ENCODE measurements around the gene UNC13A.

Gene UNC13A

DNA sequence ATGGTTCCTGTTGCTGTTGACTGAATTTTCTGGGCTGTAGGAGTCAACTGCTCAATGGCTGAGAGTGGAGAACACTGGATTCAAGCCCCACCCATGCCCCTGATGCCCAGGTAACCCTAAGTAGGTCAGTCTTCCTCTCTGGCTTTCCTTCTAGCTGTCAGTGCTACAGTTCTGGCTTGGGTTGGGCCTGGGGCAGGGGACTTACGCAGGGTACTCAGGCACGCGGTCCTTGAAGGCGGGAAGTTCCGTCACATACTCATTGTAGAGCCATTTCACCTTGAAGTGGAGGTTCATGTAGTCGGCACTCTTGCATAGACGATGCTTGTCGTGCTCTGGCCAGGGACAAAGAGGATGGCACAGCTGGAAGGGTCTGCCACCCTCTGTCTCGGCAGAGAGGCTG, 55.6 kb downstream of the UNC13A start:
- TF ChIP-seq, protein P1, sequence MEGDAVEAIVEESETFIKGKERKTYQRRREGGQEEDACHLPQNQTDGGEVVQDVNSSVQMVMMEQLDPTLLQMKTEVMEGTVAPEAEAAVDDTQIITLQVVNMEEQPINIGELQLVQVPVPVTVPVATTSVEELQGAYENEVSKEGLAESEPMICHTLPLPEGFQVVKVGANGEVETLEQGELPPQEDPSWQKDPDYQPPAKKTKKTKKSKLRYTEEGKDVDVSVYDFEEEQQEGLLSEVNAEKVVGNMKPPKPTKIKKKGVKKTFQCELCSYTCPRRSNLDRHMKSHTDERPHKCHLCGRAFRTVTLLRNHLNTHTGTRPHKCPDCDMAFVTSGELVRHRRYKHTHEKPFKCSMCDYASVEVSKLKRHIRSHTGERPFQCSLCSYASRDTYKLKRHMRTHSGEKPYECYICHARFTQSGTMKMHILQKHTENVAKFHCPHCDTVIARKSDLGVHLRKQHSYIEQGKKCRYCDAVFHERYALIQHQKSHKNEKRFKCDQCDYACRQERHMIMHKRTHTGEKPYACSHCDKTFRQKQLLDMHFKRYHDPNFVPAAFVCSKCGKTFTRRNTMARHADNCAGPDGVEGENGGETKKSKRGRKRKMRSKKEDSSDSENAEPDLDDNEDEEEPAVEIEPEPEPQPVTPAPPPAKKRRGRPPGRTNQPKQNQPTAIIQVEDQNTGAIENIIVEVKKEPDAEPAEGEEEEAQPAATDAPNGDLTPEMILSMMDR (conservative IDR thresholded peaks at IDR 0.05; ENCODE audit: low read length): no peak
- TF ChIP-seq EZH2phosphoT487 (IDR thresholded peaks at IDR 0.05; ENCODE audit: borderline replicate concordance): no peak

DNA sequence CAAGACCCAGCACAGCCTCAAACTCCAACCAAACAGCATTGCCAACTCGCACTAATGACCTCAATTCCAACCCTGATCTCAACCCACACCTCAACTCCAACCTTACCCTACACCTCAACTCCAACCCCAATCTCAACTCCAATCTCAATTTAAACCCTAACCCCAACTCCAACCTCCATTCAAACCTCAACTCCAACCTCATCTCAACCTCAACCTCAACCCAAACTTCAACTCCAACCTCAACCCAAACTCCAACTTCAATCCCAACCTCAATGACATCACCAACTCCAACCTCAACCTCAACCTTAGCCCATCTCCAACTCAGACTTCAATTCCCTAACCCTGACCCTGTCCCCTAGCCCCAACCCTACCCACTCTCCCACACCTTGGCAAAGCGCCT, 58.4 kb downstream of the UNC13A start:
- Histone ChIP-seq H3K9me2 (replicated peaks; ENCODE audit: low read depth, low read length) (no peaks in the 10 kb centered on the region), H3K4me2 (ENCODE audit: low read depth, low read length, poor library complexity, severe bottlenecking) (no peak overlapping the region), H3K9ac (ENCODE audit: low read depth, low read length, poor library complexity, severe bottlenecking) (no peak overlapping the region), H4K20me1 (ENCODE audit: insufficient read depth, low read length, poor library complexity, severe bottlenecking) (no peaks in the 10 kb centered on the region), H3K36me3 (ENCODE audit: insufficient read depth, low read length) (no peaks in the 10 kb centered on the region), H3F3A (ENCODE audit: low read depth) (no peaks in the 10 kb centered on the region), H3K4me3 (ENCODE audit: low read length, poor library complexity, severe bottlenecking) (no peak overlapping the region), H2AFZ (ENCODE audit: low read length) (no peak overlapping the region), H3K79me2 (ENCODE audit: insufficient read depth, low read length) (no peaks in the 10 kb centered on the region), H3K27me3 (ENCODE audit: insufficient read depth, low read length, poor library complexity, severe bottlenecking) (no peaks in the 10 kb centered on the region), H3K9me3 (ENCODE audit: insufficient read depth, low read depth, low read length) (no peaks in the 10 kb centered on the region), H3K4me1 (ENCODE audit: insufficient read depth, low read length, poor library complexity, severe bottlenecking) (no peaks in the 10 kb centered on the region)
- TF ChIP-seq, protein P1 (conservative IDR thresholded peaks at IDR 0.05; ENCODE audit: low read length): no peak
- no peak for TF ChIP-seq EZH2phosphoT487 (IDR thresholded peaks at IDR 0.05; ENCODE audit: borderline replicate concordance)

More for the DNA sequence above, 55.6 kb downstream of the UNC13A start:
- Histone ChIP-seq H2AFZ (ENCODE audit: low read length) (no peak overlapping the region), H3K27me3 (ENCODE audit: insufficient read depth, low read length, poor library complexity, severe bottlenecking) (no peaks in the 10 kb centered on the region), H3F3A (ENCODE audit: low read depth) (no peaks in the 10 kb centered on the region), H4K20me1 (ENCODE audit: insufficient read depth, low read length, poor library complexity, severe bottlenecking) (no peaks in the 10 kb centered on the region), H3K9ac (ENCODE audit: low read depth, low read length, poor library complexity, severe bottlenecking) (no peak overlapping the region), H3K4me3 (ENCODE audit: low read length, poor library complexity, severe bottlenecking) (no peak overlapping the region), H3K36me3 (ENCODE audit: insufficient read depth, low read length) (no peaks in the 10 kb centered on the region), H3K9me3 (ENCODE audit: insufficient read depth, low read depth, low read length) (no peaks in the 10 kb centered on the region), H3K9me2 (replicated peaks; ENCODE audit: low read depth, low read length) (no peaks in the 10 kb centered on the region), H3K79me2 (ENCODE audit: insufficient read depth, low read length) (no peaks in the 10 kb centered on the region), H3K4me1 (ENCODE audit: insufficient read depth, low read length, poor library complexity, severe bottlenecking) (no peaks in the 10 kb centered on the region), H3K4me2 (ENCODE audit: low read depth, low read length, poor library complexity, severe bottlenecking) (no peak overlapping the region)

DNA sequence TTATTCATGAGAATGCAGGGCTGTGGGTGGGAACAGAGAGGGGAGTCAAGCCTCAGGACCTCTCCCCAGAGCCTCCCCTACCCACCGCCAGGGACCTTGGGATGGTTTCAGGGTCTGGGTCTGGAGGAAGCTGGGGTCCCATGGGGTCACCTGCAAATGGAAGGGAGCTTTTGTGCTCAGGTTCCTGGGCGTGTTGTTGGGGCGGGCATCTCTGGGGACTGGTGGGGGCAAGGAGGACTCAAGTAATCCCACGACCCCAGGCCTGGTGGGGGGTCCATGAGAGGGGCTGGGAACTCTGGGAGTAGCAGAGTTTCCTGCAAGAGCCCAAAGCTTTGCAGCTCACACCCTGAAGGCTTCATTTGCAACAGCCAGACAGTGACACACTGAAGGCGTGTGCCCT, 60.2 kb downstream of the UNC13A start:
- H3K36me3 ChIP-seq (ENCODE audit: insufficient read depth, low read length): no peaks in the 10 kb centered on the region
- H3K9ac ChIP-seq (ENCODE audit: low read depth, low read length, poor library complexity, severe bottlenecking): no peak overlapping the region
- H3K9me3 ChIP-seq (ENCODE audit: insufficient read depth, low read depth, low read length): no peaks in the 10 kb centered on the region
- TF ChIP-seq, protein P1 (conservative IDR thresholded peaks at IDR 0.05; ENCODE audit: low read length): no peak
- TF ChIP-seq EZH2phosphoT487 (IDR thresholded peaks at IDR 0.05; ENCODE audit: borderline replicate concordance): no peak
- H3F3A ChIP-seq (ENCODE audit: low read depth): no peaks in the 10 kb centered on the region
- H2AFZ ChIP-seq (ENCODE audit: low read length): no peak overlapping the region
- no peaks in the 10 kb centered on the region for H3K79me2 ChIP-seq (ENCODE audit: insufficient read depth, low read length)
- H3K27me3 ChIP-seq (ENCODE audit: insufficient read depth, low read length, poor library complexity, severe bottlenecking): no peaks in the 10 kb centered on the region
- H3K4me1 ChIP-seq (ENCODE audit: insufficient read depth, low read length, poor library complexity, severe bottlenecking): no peaks in the 10 kb centered on the region
- H3K4me3 ChIP-seq (ENCODE audit: low read length, poor library complexity, severe bottlenecking): no peak overlapping the region
- no peaks in the 10 kb centered on the region for H3K9me2 ChIP-seq (replicated peaks; ENCODE audit: low read depth, low read length)
- no peaks in the 10 kb centered on the region for H4K20me1 ChIP-seq (ENCODE audit: insufficient read depth, low read length, poor library complexity, severe bottlenecking)
- H3K4me2 ChIP-seq (ENCODE audit: low read depth, low read length, poor library complexity, severe bottlenecking): no peak overlapping the region
